ENCODE measurements around the gene DLX4.

Gene DLX4

GRCh38 chr17:49932901-49933300, 36.1 kb upstream of the DLX4 start:
- Histone ChIP-seq H3K4me1 (ENCODE audit: insufficient read depth, low read length) (no peaks in the 10 kb centered on the region), H3K9me3 (ENCODE audit: low read length) (no peaks in the 10 kb centered on the region), H2AFZ (ENCODE audit: low read depth, low read length) (no peak overlapping the region), H3K4me3 (ENCODE audit: low read length) (no peak overlapping the region), H3K36me3 (ENCODE audit: insufficient read depth, low read length) (no peaks in the 10 kb centered on the region), H3K27me3 (ENCODE audit: insufficient read depth, low read length) (peaks cover 50% of the 10 kb centered on the region)

GRCh38 chr17:49935526-49936210, 33.3 kb upstream of the DLX4 start:
- Histone ChIP-seq H3K4me1 (ENCODE audit: insufficient read depth, low read length) (no peaks in the 10 kb centered on the region), H3K27me3 (ENCODE audit: insufficient read depth, low read length) (peaks cover 34% of the 10 kb centered on the region), H3K4me3 (ENCODE audit: low read length) (no peak overlapping the region), H3K9me3 (ENCODE audit: low read length) (no peaks in the 10 kb centered on the region), H3K36me3 (ENCODE audit: insufficient read depth, low read length) (no peaks in the 10 kb centered on the region), H2AFZ (ENCODE audit: low read depth, low read length) (no peak overlapping the region)

GRCh38 chr17:49936386-49936785, 32.6 kb upstream of the DLX4 start:
- Histone ChIP-seq H3K9me3 (ENCODE audit: low read length) (no peaks in the 10 kb centered on the region), H3K4me1 (ENCODE audit: insufficient read depth, low read length) (no peaks in the 10 kb centered on the region), H3K36me3 (ENCODE audit: insufficient read depth, low read length) (no peaks in the 10 kb centered on the region), H3K4me3 (ENCODE audit: low read length) (no peak overlapping the region), H2AFZ (ENCODE audit: low read depth, low read length) (no peak overlapping the region), H3K27me3 (ENCODE audit: insufficient read depth, low read length) (peaks cover 28% of the 10 kb centered on the region)

- Histone ChIP-seq H3K4me1 (ENCODE audit: insufficient read depth, low read length) (no peaks in the 10 kb centered on the region), H3K36me3 (ENCODE audit: insufficient read depth, low read length) (no peaks in the 10 kb centered on the region), H3K9me3 (ENCODE audit: low read length) (no peaks in the 10 kb centered on the region), H3K4me3 (ENCODE audit: low read length) (no peak overlapping the region), H3K27me3 (ENCODE audit: insufficient read depth, low read length) (peaks cover 24% of the 10 kb centered on the region), H2AFZ (ENCODE audit: low read depth, low read length) (no peak overlapping the region)
Observed at GRCh38 chr17:49939318-49939717, 29.7 kb upstream of the DLX4 start.

GRCh38 chr17:49941427-49941826, 27.6 kb upstream of the DLX4 start:
- H3K4me1 ChIP-seq (ENCODE audit: insufficient read depth, low read length), result no peaks in the 10 kb centered on the region
- peaks cover 33% of the 10 kb centered on the region for H3K27me3 ChIP-seq (ENCODE audit: insufficient read depth, low read length)
- H2AFZ ChIP-seq (ENCODE audit: low read depth, low read length), result no peak overlapping the region
- no peaks in the 10 kb centered on the region for H3K9me3 ChIP-seq (ENCODE audit: low read length)
- no peak overlapping the region for H3K4me3 ChIP-seq (ENCODE audit: low read length)
- H3K36me3 ChIP-seq (ENCODE audit: insufficient read depth, low read length), result no peaks in the 10 kb centered on the region

GRCh38 chr17:49942947-49943346, 26.0 kb upstream of the DLX4 start:
- no peak overlapping the region for H3K4me3 ChIP-seq (ENCODE audit: low read length)
- H2AFZ ChIP-seq (ENCODE audit: low read depth, low read length), result no peak overlapping the region
- no peaks in the 10 kb centered on the region for H3K4me1 ChIP-seq (ENCODE audit: insufficient read depth, low read length)
- H3K9me3 ChIP-seq (ENCODE audit: low read length), result no peaks in the 10 kb centered on the region
- H3K27me3 ChIP-seq (ENCODE audit: insufficient read depth, low read length), result peaks cover 36% of the 10 kb centered on the region
- H3K36me3 ChIP-seq (ENCODE audit: insufficient read depth, low read length), result no peaks in the 10 kb centered on the region

- Histone ChIP-seq H3K9me3 (ENCODE audit: low read length) (no peaks in the 10 kb centered on the region), H3K36me3 (ENCODE audit: insufficient read depth, low read length) (no peaks in the 10 kb centered on the region), H3K4me1 (ENCODE audit: insufficient read depth, low read length) (no peaks in the 10 kb centered on the region), H2AFZ (ENCODE audit: low read depth, low read length) (no peak overlapping the region), H3K4me3 (ENCODE audit: low read length) (no peak overlapping the region), H3K27me3 (ENCODE audit: insufficient read depth, low read length) (peaks cover 47% of the 10 kb centered on the region)
Observed at GRCh38 chr17:49944273-49944870, 24.6 kb upstream of the DLX4 start.

- Histone ChIP-seq H3K9me3 (ENCODE audit: low read length) (no peaks in the 10 kb centered on the region), H3K4me1 (ENCODE audit: insufficient read depth, low read length) (no peaks in the 10 kb centered on the region), H3K36me3 (ENCODE audit: insufficient read depth, low read length) (no peaks in the 10 kb centered on the region), H3K4me3 (ENCODE audit: low read length) (no peak overlapping the region), H2AFZ (ENCODE audit: low read depth, low read length) (no peak overlapping the region), H3K27me3 (ENCODE audit: insufficient read depth, low read length) (peaks cover 59% of the 10 kb centered on the region)
Observed at GRCh38 chr17:49946208-49946607, 22.8 kb upstream of the DLX4 start.

- no peaks in the 10 kb centered on the region for H3K9me3 ChIP-seq (ENCODE audit: low read length)
- no peak overlapping the region for H3K4me3 ChIP-seq (ENCODE audit: low read length)
- H3K36me3 ChIP-seq (ENCODE audit: insufficient read depth, low read length), result no peaks in the 10 kb centered on the region
- no peaks in the 10 kb centered on the region for H3K4me1 ChIP-seq (ENCODE audit: insufficient read depth, low read length)
- H3K27me3 ChIP-seq (ENCODE audit: insufficient read depth, low read length), result peaks cover 63% of the 10 kb centered on the region
- H2AFZ ChIP-seq (ENCODE audit: low read depth, low read length), result no peak overlapping the region
Observed at GRCh38 chr17:49946964-49947584, 21.9 kb upstream of the DLX4 start.

GRCh38 chr17:49949634-49950033, 19.4 kb upstream of the DLX4 start:
- Histone ChIP-seq H3K27me3 (ENCODE audit: insufficient read depth, low read length) (peaks cover 61% of the 10 kb centered on the region), H3K4me1 (ENCODE audit: insufficient read depth, low read length) (no peaks in the 10 kb centered on the region), H3K36me3 (ENCODE audit: insufficient read depth, low read length) (no peaks in the 10 kb centered on the region), H3K4me3 (ENCODE audit: low read length) (no peak overlapping the region), H2AFZ (ENCODE audit: low read depth, low read length) (no peak overlapping the region), H3K9me3 (ENCODE audit: low read length) (no peaks in the 10 kb centered on the region)

GRCh38 chr17:49951362-49952082, 17.5 kb upstream of the DLX4 start:
- no peaks in the 10 kb centered on the region for H3K9me3 ChIP-seq (ENCODE audit: low read length)
- H2AFZ ChIP-seq (ENCODE audit: low read depth, low read length), result no peak overlapping the region
- H3K4me3 ChIP-seq (ENCODE audit: low read length), result no peak overlapping the region
- peaks cover 53% of the 10 kb centered on the region for H3K27me3 ChIP-seq (ENCODE audit: insufficient read depth, low read length)
- no peaks in the 10 kb centered on the region for H3K4me1 ChIP-seq (ENCODE audit: insufficient read depth, low read length)
- no peaks in the 10 kb centered on the region for H3K36me3 ChIP-seq (ENCODE audit: insufficient read depth, low read length)

- H3K9me3 ChIP-seq (ENCODE audit: low read length), result no peaks in the 10 kb centered on the region
- H3K27me3 ChIP-seq (ENCODE audit: insufficient read depth, low read length), result peaks cover 55% of the 10 kb centered on the region
- no peak overlapping the region for H2AFZ ChIP-seq (ENCODE audit: low read depth, low read length)
- no peak overlapping the region for H3K4me3 ChIP-seq (ENCODE audit: low read length)
- H3K4me1 ChIP-seq (ENCODE audit: insufficient read depth, low read length), result no peaks in the 10 kb centered on the region
- H3K36me3 ChIP-seq (ENCODE audit: insufficient read depth, low read length), result no peaks in the 10 kb centered on the region
Observed at GRCh38 chr17:49952209-49952911, 16.6 kb upstream of the DLX4 start.

Data from neuron (in vitro differentiated cells).